ENCODE results near the gene TUBB2A. TPM values are rescaled to one million over a fixed set of nuclear protein-coding genes. Genes with fewer than 3 reads are reported as not detected.

TUBB2A gene
- total RNA-seq, 1 experiment from 2014 or later, result 33.3 TPM

DNA sequence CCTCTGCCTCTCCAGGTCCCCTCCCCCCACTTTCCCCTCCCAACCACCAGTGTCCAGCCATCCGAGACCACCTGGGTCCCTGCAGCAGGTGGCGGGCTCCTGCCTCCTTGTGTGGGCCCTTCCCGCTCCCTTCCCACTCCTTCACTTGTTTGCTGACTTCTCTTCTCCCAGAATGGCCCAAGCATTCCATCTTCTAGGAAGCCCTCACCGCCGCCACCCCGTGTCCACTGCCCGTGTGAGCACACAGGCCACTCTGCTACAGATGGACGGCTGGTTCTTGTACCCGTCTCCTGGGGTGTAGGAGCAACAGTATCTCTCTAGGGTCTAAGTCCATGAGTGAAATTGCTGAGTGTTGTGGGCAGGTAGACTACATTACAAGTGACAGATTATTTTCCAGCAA lies 23.8 kb downstream of the TUBB2A start:
- TF ChIP-seq TCF7L2 (IDR thresholded peaks at IDR 0.05; ENCODE audit: low read depth, low read length) (no peak), SIN3A (IDR thresholded peaks at IDR 0.05; ENCODE audit: borderline replicate concordance, insufficient read depth, low read depth, low read length) (no peak), POLR2AphosphoS5 (IDR thresholded peaks at IDR 0.05; ENCODE audit: low read depth, low read length) (no peak)
- TF ChIP-seq, protein P1, sequence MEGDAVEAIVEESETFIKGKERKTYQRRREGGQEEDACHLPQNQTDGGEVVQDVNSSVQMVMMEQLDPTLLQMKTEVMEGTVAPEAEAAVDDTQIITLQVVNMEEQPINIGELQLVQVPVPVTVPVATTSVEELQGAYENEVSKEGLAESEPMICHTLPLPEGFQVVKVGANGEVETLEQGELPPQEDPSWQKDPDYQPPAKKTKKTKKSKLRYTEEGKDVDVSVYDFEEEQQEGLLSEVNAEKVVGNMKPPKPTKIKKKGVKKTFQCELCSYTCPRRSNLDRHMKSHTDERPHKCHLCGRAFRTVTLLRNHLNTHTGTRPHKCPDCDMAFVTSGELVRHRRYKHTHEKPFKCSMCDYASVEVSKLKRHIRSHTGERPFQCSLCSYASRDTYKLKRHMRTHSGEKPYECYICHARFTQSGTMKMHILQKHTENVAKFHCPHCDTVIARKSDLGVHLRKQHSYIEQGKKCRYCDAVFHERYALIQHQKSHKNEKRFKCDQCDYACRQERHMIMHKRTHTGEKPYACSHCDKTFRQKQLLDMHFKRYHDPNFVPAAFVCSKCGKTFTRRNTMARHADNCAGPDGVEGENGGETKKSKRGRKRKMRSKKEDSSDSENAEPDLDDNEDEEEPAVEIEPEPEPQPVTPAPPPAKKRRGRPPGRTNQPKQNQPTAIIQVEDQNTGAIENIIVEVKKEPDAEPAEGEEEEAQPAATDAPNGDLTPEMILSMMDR (IDR thresholded peaks at IDR 0.05), result no peak
- TF ChIP-seq, protein P2, sequence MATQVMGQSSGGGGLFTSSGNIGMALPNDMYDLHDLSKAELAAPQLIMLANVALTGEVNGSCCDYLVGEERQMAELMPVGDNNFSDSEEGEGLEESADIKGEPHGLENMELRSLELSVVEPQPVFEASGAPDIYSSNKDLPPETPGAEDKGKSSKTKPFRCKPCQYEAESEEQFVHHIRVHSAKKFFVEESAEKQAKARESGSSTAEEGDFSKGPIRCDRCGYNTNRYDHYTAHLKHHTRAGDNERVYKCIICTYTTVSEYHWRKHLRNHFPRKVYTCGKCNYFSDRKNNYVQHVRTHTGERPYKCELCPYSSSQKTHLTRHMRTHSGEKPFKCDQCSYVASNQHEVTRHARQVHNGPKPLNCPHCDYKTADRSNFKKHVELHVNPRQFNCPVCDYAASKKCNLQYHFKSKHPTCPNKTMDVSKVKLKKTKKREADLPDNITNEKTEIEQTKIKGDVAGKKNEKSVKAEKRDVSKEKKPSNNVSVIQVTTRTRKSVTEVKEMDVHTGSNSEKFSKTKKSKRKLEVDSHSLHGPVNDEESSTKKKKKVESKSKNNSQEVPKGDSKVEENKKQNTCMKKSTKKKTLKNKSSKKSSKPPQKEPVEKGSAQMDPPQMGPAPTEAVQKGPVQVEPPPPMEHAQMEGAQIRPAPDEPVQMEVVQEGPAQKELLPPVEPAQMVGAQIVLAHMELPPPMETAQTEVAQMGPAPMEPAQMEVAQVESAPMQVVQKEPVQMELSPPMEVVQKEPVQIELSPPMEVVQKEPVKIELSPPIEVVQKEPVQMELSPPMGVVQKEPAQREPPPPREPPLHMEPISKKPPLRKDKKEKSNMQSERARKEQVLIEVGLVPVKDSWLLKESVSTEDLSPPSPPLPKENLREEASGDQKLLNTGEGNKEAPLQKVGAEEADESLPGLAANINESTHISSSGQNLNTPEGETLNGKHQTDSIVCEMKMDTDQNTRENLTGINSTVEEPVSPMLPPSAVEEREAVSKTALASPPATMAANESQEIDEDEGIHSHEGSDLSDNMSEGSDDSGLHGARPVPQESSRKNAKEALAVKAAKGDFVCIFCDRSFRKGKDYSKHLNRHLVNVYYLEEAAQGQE (IDR thresholded peaks at IDR 0.05; ENCODE audit: insufficient read depth in 1 of 2, low read depth in 2 of 2, low read length in 1 of 2), result no peak
- Histone ChIP-seq H3K27me3 (ENCODE audit: control insufficient read depth, insufficient read depth, low read length) (no peaks in the 10 kb centered on the region), H3K36me3 (ENCODE audit: control insufficient read depth, insufficient read depth, low read length) (peaks cover 2% of the 10 kb centered on the region; the same call in 1 of the 2 replicates), H3K4me3 (ENCODE audit: low read depth in 2 of 2, low read length in 2 of 2) (no peak overlapping the region), H3K9me3 (ENCODE audit: control insufficient read depth, insufficient read depth, low read depth, low read length) (no peaks in the 10 kb centered on the region), H3K4me1 (ENCODE audit: control insufficient read depth, insufficient read depth, low read length) (no peaks in the 10 kb centered on the region), H3K27ac (ENCODE audit: low read length) (no peak overlapping the region)
- ATAC-seq, result no peak
- intact Hi-C loops (cut with micrococcal nuclease; ENCODE audit: unreplicated experiment) (no loop called here), in situ Hi-C loops (cut with HindIII; ENCODE audit: low pct_unique_long_range_greater_than_20kb, low sequenced_read_pairs) (no loop called here)
- BruUV-seq (replicated peaks), result no TSS peak
- DNase-seq (ENCODE audit: low read depth, low spot score), result no peak
- CTCF ChIA-PET, result no interaction called here
- POLR2A ChIA-PET, result no interaction called here

DNA sequence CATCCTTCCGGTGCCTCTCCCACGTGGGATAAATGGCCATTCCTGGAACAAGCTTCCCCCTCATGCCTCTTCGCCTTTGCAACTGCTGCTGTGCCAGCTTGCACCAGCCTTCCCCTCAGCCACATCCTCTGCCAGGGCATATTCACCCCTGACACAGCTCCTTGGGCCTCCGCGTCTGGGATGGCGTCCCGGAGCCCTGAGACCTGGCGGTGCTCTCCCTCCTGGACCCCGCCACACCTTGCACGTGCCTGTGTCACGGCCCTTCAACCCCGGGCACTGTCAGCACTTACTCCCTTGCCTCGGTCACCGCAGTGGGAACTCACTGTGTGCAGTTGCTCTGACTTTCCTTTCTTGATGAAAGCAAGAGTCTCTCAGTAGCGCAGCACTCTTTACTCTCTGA lies 25.6 kb downstream of the TUBB2A start:
- H3K27me3 ChIP-seq (ENCODE audit: control insufficient read depth, insufficient read depth, low read length), result no peaks in the 10 kb centered on the region
- 0 out of 2 replicates have a peak, but pooled peaks cover 2% of the 10 kb centered on the region for H3K36me3 ChIP-seq (ENCODE audit: control insufficient read depth, insufficient read depth, low read length)
- no peaks in the 10 kb centered on the region for H3K9me3 ChIP-seq (ENCODE audit: control insufficient read depth, insufficient read depth, low read depth, low read length)
- H3K27ac ChIP-seq (ENCODE audit: low read length), result no peak overlapping the region
- DNase-seq (ENCODE audit: low read depth, low spot score), result no peak
- POLR2A ChIA-PET, result interaction anchor here (0.8 kb wide), 1 partner anchor 77 kb away, joined by 4 read pairs; no protein-coding TSS in a partner anchor
- in situ Hi-C loops (cut with HindIII; ENCODE audit: low pct_unique_long_range_greater_than_20kb, low sequenced_read_pairs), result no loop called here
- intact Hi-C loops (cut with micrococcal nuclease; ENCODE audit: unreplicated experiment), result no loop called here
- ATAC-seq, result no peak
- TF ChIP-seq SIN3A (IDR thresholded peaks at IDR 0.05; ENCODE audit: borderline replicate concordance, insufficient read depth, low read depth, low read length) (no peak), TCF7L2 (IDR thresholded peaks at IDR 0.05; ENCODE audit: low read depth, low read length) (no peak), POLR2AphosphoS5 (IDR thresholded peaks at IDR 0.05; ENCODE audit: low read depth, low read length) (no peak)
- TF ChIP-seq, protein P2 (IDR thresholded peaks at IDR 0.05; ENCODE audit: insufficient read depth in 1 of 2, low read depth in 2 of 2, low read length in 1 of 2), result no peak
- TF ChIP-seq, protein P1 (IDR thresholded peaks at IDR 0.05), result no peak
- no TSS peak for BruUV-seq (replicated peaks)
- CTCF ChIA-PET, result no interaction called here
- no peaks in the 10 kb centered on the region for H3K4me1 ChIP-seq (ENCODE audit: control insufficient read depth, insufficient read depth, low read length)
- H3K4me3 ChIP-seq (ENCODE audit: low read depth in 2 of 2, low read length in 2 of 2), result no peak overlapping the region

All from Panc1 (cell line).